GM18507 (cell line): ENCODE measurements around the gene TSPAN19.

ENCODE experiments used
- DNase-seq: peaks from one replicate; pipeline ENCODE4 v3.0.0; 2011; ENCODE audit warnings: low read depth; ENCODE audit not compliant: insufficient read length; ENCODE audit errors: extremely low spot score
- FAIRE-seq: peaks from 2 replicates; lab custom pipeline; 2011; peaks lifted over from hg19 to GRCh38; lab: Jason Lieb, UNC

The TSPAN19 gene

GRCh38 chr12:85036234-85036707 is at the start of gene TSPAN19, which contains the start of gene LRRIQ1:
TSS of gene TSPAN19 (minus strand) at chr12:85036277. CDS start at chr12:85029946, 6,331 bp downstream.
TSS of gene LRRIQ1 (plus strand) at chr12:85036351. CDS start at chr12:85038177, 1,826 bp downstream.
- FAIRE-seq: no peak

DNA sequence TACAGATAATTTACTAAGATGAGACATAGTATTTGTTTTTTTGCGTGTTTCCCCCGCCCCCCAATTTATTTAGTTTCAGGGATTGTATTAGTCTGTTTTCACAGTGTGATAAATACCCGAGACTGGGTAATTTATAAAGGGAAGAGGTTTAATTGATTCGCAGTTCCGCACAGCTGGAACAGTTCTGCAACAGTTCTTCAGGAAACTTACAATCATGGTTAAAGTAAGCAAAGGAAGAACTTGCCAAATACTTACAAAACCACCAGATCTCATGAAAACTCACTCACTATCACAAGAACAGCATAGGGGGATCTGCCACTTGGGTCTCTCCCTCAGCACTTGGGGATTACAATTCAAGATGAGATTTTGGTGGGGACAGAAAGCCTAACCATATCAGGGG is 49.0 kb upstream of the TSPAN19 start:
- DNase-seq: no peak
- FAIRE-seq: no peak

More at GRCh38 chr12:85036234-85036707, at the start of gene TSPAN19, which contains the start of gene LRRIQ1:
- DNase-seq: peak; percentile 11

GRCh38 chr12:85076688-85077430 is 40.8 kb upstream of the TSPAN19 start:
- no peak for DNase-seq

DNA sequence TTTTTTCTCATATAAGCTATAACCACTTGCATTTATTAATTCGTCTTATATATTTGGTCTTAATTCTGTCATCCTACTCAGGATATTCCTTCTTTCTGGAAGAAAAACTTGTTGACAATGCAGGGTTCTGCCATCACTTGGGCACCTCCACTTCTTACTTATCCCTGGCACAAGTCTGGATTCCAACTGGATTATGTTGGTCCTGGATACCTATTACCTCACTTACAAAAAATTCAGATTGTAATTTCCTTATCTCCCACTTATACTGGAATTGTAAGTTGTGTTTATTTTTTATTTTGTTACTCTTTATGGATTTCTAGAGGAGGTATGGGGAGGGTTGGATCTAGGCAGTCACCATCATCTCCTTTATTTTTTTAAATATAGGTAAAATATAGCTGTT is 36.7 kb upstream of the TSPAN19 start:
- FAIRE-seq: no peak
- DNase-seq: no peak

More at GRCh38 chr12:85076688-85077430, 40.8 kb upstream of the TSPAN19 start:
- FAIRE-seq: no peak

GRCh38 chr12:85065837-85066482 is 29.9 kb upstream of the TSPAN19 start:
- FAIRE-seq (no peak), DNase-seq (no peak)

DNA sequence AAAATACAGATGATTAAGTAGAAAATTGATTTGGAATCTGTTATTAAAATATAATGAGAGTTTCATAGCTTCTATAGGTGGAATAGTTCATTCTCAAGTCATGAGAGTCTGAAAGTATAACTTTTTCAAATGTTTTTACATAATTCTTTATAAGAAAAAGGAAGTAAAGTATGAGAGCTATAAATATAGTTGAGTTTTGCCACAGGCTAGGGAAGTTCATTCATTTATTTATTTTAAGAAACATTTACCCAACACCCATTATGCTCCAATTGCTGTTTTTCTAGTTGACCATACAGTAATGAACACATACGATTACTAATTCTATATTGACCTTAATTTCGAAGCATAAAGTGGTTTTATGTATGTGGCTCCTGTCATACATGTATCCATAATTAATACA is 24.8 kb upstream of the TSPAN19 start:
- DNase-seq (no peak), FAIRE-seq (no peak)

DNA sequence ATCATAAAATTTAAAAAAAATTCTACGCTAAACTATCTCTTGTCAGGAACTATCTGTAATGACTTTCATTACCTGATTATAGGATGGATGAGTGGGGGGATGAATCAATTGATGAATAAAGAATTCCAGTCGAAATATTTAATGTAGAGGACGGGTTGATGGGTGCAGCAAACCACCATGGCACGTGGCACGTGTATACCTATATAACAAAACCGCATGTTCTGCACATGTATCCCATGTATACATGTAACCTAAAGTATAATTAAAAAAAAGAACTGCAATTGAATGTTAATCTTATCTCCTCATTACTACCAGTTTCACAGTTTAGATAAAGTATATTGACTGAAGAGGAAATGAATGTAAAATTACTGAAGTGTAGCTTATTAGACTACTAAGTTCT is 23.5 kb upstream of the TSPAN19 start:
- FAIRE-seq: no peak
- no peak for DNase-seq

- no peak for FAIRE-seq
- no peak for DNase-seq
These were observed 22.3 kb upstream of the TSPAN19 start for GRCh38 chr12:85058339-85058738.

GRCh38 chr12:85057370-85057963 is 21.4 kb upstream of the TSPAN19 start:
- DNase-seq (no peak), FAIRE-seq (peak; percentile 29)

GRCh38 chr12:85043829-85044228 is 7.8 kb upstream of the TSPAN19 start:
- FAIRE-seq (no peak), DNase-seq (no peak)

DNA sequence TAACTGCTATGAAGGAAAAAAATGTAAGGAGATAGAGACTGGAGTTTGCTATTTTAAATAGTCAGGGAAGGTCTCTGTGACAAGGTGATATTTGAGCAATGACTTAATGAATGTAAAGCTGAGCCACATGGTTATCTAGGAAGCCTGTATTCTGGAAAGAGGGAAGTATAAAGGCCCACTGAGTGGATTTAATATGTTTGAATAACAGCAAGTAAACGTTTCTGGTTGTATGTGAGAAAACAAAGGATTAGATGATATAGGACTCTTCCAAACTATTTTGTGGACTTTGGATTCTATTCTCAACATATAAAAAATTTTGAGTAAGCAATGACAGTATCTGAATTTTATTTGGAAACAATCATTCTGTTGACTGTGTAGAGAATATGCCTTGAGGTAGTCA is 5.3 kb upstream of the TSPAN19 start:
- DNase-seq: no peak
- FAIRE-seq: no peak

- DNase-seq: no peak
- no peak for FAIRE-seq
These were observed 656 bp upstream of the TSPAN19 start for GRCh38 chr12:85036733-85037132.

GRCh38 chr12:85029456-85029855 is 6.6 kb downstream of the TSPAN19 start:
- FAIRE-seq (peak; percentile 31), DNase-seq (no peak)

DNA sequence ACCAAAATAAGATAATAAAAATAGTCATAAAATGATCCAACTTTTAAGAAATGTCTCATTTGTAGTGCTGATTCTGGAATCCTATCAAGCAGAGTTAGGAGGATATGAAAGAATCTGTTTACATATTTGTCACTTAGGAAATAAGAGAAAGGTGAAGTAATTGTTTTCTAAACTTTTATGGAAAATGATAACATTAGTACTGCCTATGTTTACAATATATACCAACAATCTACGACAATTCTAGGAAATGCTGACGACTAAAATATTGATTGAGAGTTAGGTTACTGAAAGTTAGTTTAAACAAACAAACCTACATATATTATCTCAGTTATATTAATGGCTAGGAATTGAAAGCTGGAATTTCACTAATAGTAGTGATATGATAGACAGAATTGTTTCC is 18.0 kb downstream of the TSPAN19 start:
- DNase-seq (no peak), FAIRE-seq (no peak)

DNA sequence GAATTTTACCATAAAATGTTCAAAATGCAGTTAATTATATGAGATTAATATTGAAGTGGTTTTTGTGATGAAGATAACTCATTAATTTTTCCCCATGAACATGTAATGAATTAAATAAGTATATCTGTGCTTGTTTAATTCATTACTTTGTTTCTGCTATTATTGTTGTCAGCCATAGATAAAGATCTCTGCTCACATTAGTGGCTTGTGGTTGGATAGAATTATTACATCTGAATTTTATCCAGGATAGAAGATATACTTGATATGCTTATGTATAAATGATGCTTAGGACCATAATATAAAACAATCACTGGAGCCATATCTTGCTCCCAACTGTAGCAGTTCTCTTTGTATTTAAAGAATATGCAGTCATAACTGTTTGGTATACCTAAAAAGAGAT is 18.5 kb downstream of the TSPAN19 start:
- no peak for FAIRE-seq
- DNase-seq: no peak

DNA sequence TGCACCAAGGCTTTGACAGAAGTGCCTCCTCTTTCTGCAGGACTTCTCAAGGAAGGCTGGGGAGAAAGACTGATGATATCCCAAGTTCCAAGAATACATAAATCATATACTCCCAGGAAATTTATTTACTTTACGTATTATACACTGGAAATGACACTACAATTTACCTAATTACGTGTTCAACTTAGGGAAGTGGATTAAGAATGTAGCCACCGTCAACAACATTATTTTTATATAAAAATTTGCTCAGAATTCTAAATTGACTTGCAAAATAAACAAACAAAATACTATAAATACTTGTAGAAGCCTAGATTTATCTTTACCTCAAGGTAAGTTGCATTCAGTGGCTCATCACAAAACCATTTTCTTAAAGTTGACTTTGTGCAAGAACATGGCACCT is 18.9 kb downstream of the TSPAN19 start:
- DNase-seq: no peak
- FAIRE-seq: no peak

DNA sequence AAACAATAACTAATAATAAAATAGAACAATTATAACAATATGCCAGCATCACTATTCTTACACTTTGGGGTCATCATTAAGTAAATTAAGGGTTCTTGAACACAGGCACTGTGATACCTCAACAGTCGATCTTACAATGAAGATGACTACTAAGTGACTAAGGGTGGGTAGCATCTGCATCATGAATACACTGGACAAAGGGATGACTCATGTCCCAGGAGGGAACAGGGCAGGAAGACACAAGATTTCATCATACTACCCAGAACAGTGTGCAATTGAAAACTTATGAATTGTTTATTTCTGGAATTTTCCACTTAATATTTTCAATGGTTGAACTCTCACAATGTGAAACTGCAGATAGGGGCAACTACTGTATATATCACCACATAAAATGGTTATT is 19.7 kb downstream of the TSPAN19 start:
- FAIRE-seq (no peak), DNase-seq (no peak)

- FAIRE-seq: no peak
- no peak for DNase-seq
These were observed 28.2 kb downstream of the TSPAN19 start for GRCh38 chr12:85007836-85008235.

- DNase-seq (no peak), FAIRE-seq (no peak)
These were observed 29.9 kb downstream of the TSPAN19 start for GRCh38 chr12:85006206-85006605.

DNA sequence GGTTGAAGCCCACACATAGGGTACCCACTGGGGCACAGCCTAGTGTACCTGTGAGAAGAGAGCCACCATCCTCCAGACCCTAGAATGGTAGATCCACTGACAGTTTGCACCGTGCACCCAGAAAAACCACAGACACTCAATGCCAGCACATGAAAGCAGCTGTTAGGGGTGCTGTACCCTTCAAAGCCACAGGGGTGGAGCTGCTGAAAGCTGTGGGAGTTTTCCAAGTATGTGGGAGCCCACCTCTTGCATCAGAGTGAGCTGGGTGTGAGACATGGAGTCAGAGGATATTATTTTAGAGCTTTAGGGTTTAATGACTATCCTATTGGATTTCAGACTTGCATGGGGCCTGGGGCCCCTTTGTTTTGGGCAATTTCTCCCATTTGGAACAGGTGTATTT is 30.5 kb downstream of the TSPAN19 start:
- no peak for FAIRE-seq
- DNase-seq: no peak
